A549 (cell line): ENCODE data around the gene JAZF1. TPM values are rescaled to one million over a fixed set of nuclear protein-coding genes. Genes with fewer than 3 reads are reported as not detected.

Experiments used
- ATAC-seq, 2 experiments: fragments of 200-7000 bp in 1 of 2; fragments of >200 bp in 1 of 2; cut with Nextera tagmentation in 1 of 2; cut with Tn5 transposase in 1 of 2; 3 replicates each; pipeline versions ENCODE4 v1.8.0 to v1.9.1; 2018 to 2020; ENCODE audit warnings: mild to moderate bottlenecking in 1 of 2, moderate library complexity in 1 of 2
- CTCF ChIA-PET: fragments of 300-600 bp; sonication (Branson Sonifier 250); formaldehyde crosslinking; extraction: SDS; loops from one replicate; lab custom pipeline; 2021; ENCODE audit warnings: antibody characterized with exemption, inconsistent platforms; lab: Yijun Ruan, JAX
- POLR2A ChIA-PET: fragments of 350-600 bp; formaldehyde crosslinking; extraction: SDS; loops from one replicate; lab custom pipeline; 2021; ENCODE audit warnings: antibody characterized with exemption, inconsistent platforms; lab: Yijun Ruan, JAX
- DNase-seq, 2 experiments: peaks; one replicate each; pipeline versions ENCODE4 v3.0.0 to v3.0.0-alpha.2; 2011 to 2016; ENCODE audit warnings: low read depth in 1 of 2, low spot score in 1 of 2
- FAIRE-seq: peaks from 2 replicates; lab custom pipeline; 2011; peaks lifted over from hg19 to GRCh38; lab: Jason Lieb, UNC
- H3K27ac ChIP-seq, 2 experiments: fragments of >200 bp; sonication (Bioruptor Twin); formaldehyde crosslinking; 3 replicates each; pipeline ENCODE4 v1.5.1; 2016 to 2017
- H3K4me1 ChIP-seq: fragments of >200 bp; sonication (Bioruptor Twin); formaldehyde crosslinking; 3 replicates; pipeline ENCODE4 v1.6.1; 2016
- H3K4me2 ChIP-seq: fragments of >200 bp; sonication (Bioruptor Twin); formaldehyde crosslinking; 3 replicates; pipeline ENCODE4 v1.6.1; 2016
- H3K4me3 ChIP-seq: fragments of >200 bp; sonication (Bioruptor Twin); formaldehyde crosslinking; 3 replicates; pipeline ENCODE4 v1.5.1; 2016
- H3K9me3 ChIP-seq: fragments of >200 bp; sonication (Bioruptor Twin); formaldehyde crosslinking; 3 replicates; pipeline ENCODE4 v1.6.1; 2016
- CBX2 ChIP-seq: fragments of 200-600 bp; sonication (generic); IDR thresholded peaks from 2 replicates; pipeline ENCODE4 v1.6.1; 2016; ENCODE audit warnings: low read depth, mild to moderate bottlenecking, borderline replicate concordance
- CEBPB ChIP-seq, 2 experiments: fragments of >200 bp in 1 of 2; sonication (Bioruptor Twin) in 1 of 2; formaldehyde crosslinking in 1 of 2; IDR thresholded peaks; 2 replicates each; pipeline ENCODE4 v1.6.1; 2012 to 2016
- CHD2 ChIP-seq: fragments of 150-350 bp; IDR thresholded peaks from 2 replicates; pipeline ENCODE4 v1.6.1; 2014; ENCODE audit warnings: low read length; ENCODE audit not compliant: partially characterized antibody
- CHD4 ChIP-seq: fragments of 200-600 bp; sonication (generic); IDR thresholded peaks from 2 replicates; pipeline ENCODE4 v1.6.1; 2016; ENCODE audit warnings: antibody characterized with exemption, mild to moderate bottlenecking, borderline replicate concordance
- FOSB ChIP-seq: fragments of 250-450 bp; sonication (Bioruptor Pico); IDR thresholded peaks from 2 replicates; pipeline ENCODE4 v1.5.0; 2020; ENCODE audit warnings: mild to moderate bottlenecking, moderate library complexity
- GATA3 ChIP-seq: IDR thresholded peaks from 2 replicates; pipeline ENCODE4 v1.6.1; 2012; ENCODE audit warnings: borderline replicate concordance
- HDAC2 ChIP-seq: fragments of 200-600 bp; sonication (generic); IDR thresholded peaks from 2 replicates; pipeline ENCODE4 v1.6.1; 2016
- JUNB ChIP-seq: fragments of >200 bp; sonication (Bioruptor Twin); formaldehyde crosslinking; IDR thresholded peaks from 2 replicates; pipeline ENCODE4 v1.6.1; 2016
- KDM1A ChIP-seq: fragments of 200-600 bp; sonication (generic); IDR thresholded peaks from 2 replicates; pipeline ENCODE4 v1.6.1; 2016; ENCODE audit warnings: low read depth, mild to moderate bottlenecking
- MAFK ChIP-seq: fragments of 450-650 bp; IDR thresholded peaks from 2 replicates; pipeline ENCODE4 v1.6.1; 2014; ENCODE audit not compliant: partially characterized antibody
- MAX ChIP-seq: IDR thresholded peaks from 2 replicates; pipeline ENCODE4 v1.6.1; 2012
- NFE2L2 ChIP-seq: fragments of 150-350 bp; conservative IDR thresholded peaks from 2 replicates; pipeline ENCODE4 v1.6.1; 2014; ENCODE audit warnings: low read length
- NR3C1 ChIP-seq: fragments of >200 bp; sonication (Bioruptor Twin); formaldehyde crosslinking; IDR thresholded peaks from 3 replicates; pipeline ENCODE4 v1.6.1; 2017
- PHF8 ChIP-seq: fragments of 200-600 bp; sonication (generic); IDR thresholded peaks from 2 replicates; pipeline ENCODE4 v1.6.1; 2016; ENCODE audit warnings: low read depth, mild to moderate bottlenecking, antibody characterized with exemption, moderate library complexity, borderline replicate concordance
- SMC3 ChIP-seq: fragments of >200 bp; sonication (Bioruptor Twin); formaldehyde crosslinking; IDR thresholded peaks from 3 replicates; pipeline ENCODE4 v1.6.1; 2018; ENCODE audit warnings: inconsistent platforms
- TFCP2L1 ChIP-seq: fragments of 250-450 bp; sonication (Bioruptor Pico); IDR thresholded peaks from 2 replicates; pipeline ENCODE4 v1.5.0; 2021; ENCODE audit warnings: mild to moderate bottlenecking
- USF2 ChIP-seq: fragments of 450-650 bp; IDR thresholded peaks from 2 replicates; pipeline ENCODE4 v1.6.1; 2014; ENCODE audit warnings: antibody characterized with exemption
- WGBS: methylation state at CpG from one replicate; pipeline ENCODE4 v1.1.6; 2017; ENCODE audit errors: missing lambda C conversion rate; 5-methylcytosine and 5-hydroxymethylcytosine counted together
- polyA plus RNA-seq, 4 experiments: library from polyadenylated mRNA; depleted of rRNA in 3 of 4; stranded (reverse); fragments of >200 nt; fragmentation: RNase III in 1 of 4; extraction: RNeasy Plus Mini Kit Qiagen cat#74134 plus additional on column Dnase treatment in 1 of 4; gene quantifications; 2 replicates in 3 of 4; 3 replicates in 1 of 4; pipeline ENCODE4 v1.2.3, GENCODE V29; 2011 to 2017
- TF ChIP-seq, protein P1 (sequence below): fragments of 250-450 bp; sonication (Bioruptor Pico); IDR thresholded peaks from 2 replicates; pipeline ENCODE4 v1.5.0; 2020; ENCODE audit warnings: low read depth, mild to moderate bottlenecking, moderate library complexity
- TF ChIP-seq, protein P2 (sequence below): fragments of >200 bp; sonication (Bioruptor Twin); formaldehyde crosslinking; IDR thresholded peaks from 2 replicates; pipeline ENCODE4 v1.6.1; 2016
- TF ChIP-seq, protein P3 (sequence below): fragments of >200 bp; sonication (Bioruptor Twin); formaldehyde crosslinking; IDR thresholded peaks from 3 replicates; pipeline ENCODE4 v1.5.1; 2016
- TF ChIP-seq, protein P4 (sequence below): fragments of >200 bp; sonication (Bioruptor Twin); formaldehyde crosslinking; IDR thresholded peaks from 3 replicates; pipeline ENCODE4 v1.6.1; 2016
- TF ChIP-seq, protein P5 (sequence below): IDR thresholded peaks from 2 replicates; pipeline ENCODE4 v1.6.1; 2012
- TF ChIP-seq, protein P6 (sequence below): IDR thresholded peaks from 2 replicates; pipeline ENCODE4 v1.6.1; 2012; ENCODE audit warnings: low read depth, borderline replicate concordance

The JAZF1 gene
- polyA plus RNA-seq, 2 of the 4 experiments (the other 2 are of a cell fraction) = 1.9 to 2.8 TPM

DNA sequence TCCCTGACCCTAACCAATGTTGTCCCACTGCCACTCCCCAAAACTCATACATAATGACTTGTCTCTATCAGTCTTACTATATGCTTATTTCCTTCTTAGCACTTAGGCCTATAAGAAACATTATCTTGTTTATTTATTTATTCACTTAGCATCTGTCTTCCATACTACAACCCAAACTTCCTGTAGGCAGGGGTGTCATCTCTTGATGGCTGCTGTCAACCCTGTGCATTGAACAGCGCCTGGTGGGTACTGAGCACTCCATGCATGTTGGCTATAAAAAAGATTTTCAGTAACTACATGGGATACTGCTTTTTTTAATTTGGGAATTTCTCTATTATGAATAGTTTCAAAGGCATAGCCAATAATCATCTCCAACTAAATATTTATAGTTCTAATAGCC, 46.7 kb downstream of the JAZF1 start:
- DNase-seq (no peak), ATAC-seq (no peak), FAIRE-seq (no peak)
- Histone ChIP-seq H3K9me3 (no peaks in the 10 kb centered on the region), H3K4me3 (no peak overlapping the region), H3K4me2 (no peak overlapping the region), H3K4me1 (no peaks in the 10 kb centered on the region), H3K27ac (no peak overlapping the region)
- CTCF ChIA-PET = interaction anchor here (0.6 kb wide), 1 partner anchor 44 kb away, joined by 3 read pairs; no protein-coding TSS in a partner anchor
- 92% methylated on average over 1 of the region's 1 CpG for WGBS
- POLR2A ChIA-PET = no interaction called here
- TF ChIP-seq CBX2 = no peak
- no peak for TF ChIP-seq MAFK
- no peak for TF ChIP-seq TFCP2L1 (CRISPR knock-in tag)
- TF ChIP-seq, protein P1, sequence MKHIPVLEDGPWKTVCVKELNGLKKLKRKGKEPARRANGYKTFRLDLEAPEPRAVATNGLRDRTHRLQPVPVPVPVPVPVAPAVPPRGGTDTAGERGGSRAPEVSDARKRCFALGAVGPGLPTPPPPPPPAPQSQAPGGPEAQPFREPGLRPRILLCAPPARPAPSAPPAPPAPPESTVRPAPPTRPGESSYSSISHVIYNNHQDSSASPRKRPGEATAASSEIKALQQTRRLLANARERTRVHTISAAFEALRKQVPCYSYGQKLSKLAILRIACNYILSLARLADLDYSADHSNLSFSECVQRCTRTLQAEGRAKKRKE (CRISPR knock-in tag) = no peak
- TF ChIP-seq CHD4 = no peak
- no peak for TF ChIP-seq JUNB
- no peak for TF ChIP-seq FOSB
- no peak for TF ChIP-seq PHF8
- TF ChIP-seq SMC3 = no peak
- TF ChIP-seq GATA3 = no peak

- H3K4me1 ChIP-seq = no peaks in the 10 kb centered on the region
- H3K4me2 ChIP-seq = no peak overlapping the region
- ChIA-PET CTCF (interaction anchor here (0.6 kb wide), 1 partner anchor 320 kb away, joined by 3 read pairs; no protein-coding TSS in a partner anchor), POLR2A (no interaction called here)
- H3K9me3 ChIP-seq = no peaks in the 10 kb centered on the region
- DNase-seq (no peak), FAIRE-seq (no peak), ATAC-seq (no peak)
- WGBS = 86% methylated on average over 1 of the region's 1 CpG
- no peak overlapping the region for H3K4me3 ChIP-seq
- no peak for TF ChIP-seq MAX
- TF ChIP-seq HDAC2 = no peak
- no peak for TF ChIP-seq SMC3
- no peak for TF ChIP-seq CHD2
- TF ChIP-seq NR3C1 = no peak
- TF ChIP-seq, protein P2, sequence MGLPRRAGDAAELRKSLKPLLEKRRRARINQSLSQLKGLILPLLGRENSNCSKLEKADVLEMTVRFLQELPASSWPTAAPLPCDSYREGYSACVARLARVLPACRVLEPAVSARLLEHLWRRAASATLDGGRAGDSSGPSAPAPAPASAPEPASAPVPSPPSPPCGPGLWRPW = no peak
- TF ChIP-seq, protein P3, sequence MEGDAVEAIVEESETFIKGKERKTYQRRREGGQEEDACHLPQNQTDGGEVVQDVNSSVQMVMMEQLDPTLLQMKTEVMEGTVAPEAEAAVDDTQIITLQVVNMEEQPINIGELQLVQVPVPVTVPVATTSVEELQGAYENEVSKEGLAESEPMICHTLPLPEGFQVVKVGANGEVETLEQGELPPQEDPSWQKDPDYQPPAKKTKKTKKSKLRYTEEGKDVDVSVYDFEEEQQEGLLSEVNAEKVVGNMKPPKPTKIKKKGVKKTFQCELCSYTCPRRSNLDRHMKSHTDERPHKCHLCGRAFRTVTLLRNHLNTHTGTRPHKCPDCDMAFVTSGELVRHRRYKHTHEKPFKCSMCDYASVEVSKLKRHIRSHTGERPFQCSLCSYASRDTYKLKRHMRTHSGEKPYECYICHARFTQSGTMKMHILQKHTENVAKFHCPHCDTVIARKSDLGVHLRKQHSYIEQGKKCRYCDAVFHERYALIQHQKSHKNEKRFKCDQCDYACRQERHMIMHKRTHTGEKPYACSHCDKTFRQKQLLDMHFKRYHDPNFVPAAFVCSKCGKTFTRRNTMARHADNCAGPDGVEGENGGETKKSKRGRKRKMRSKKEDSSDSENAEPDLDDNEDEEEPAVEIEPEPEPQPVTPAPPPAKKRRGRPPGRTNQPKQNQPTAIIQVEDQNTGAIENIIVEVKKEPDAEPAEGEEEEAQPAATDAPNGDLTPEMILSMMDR = no peak
- TF ChIP-seq, protein P4, sequence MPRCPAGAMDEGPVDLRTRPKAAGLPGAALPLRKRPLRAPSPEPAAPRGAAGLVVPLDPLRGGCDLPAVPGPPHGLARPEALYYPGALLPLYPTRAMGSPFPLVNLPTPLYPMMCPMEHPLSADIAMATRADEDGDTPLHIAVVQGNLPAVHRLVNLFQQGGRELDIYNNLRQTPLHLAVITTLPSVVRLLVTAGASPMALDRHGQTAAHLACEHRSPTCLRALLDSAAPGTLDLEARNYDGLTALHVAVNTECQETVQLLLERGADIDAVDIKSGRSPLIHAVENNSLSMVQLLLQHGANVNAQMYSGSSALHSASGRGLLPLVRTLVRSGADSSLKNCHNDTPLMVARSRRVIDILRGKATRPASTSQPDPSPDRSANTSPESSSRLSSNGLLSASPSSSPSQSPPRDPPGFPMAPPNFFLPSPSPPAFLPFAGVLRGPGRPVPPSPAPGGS = no peak
- no peak for TF ChIP-seq USF2
- TF ChIP-seq KDM1A = no peak
- no peak for TF ChIP-seq NFE2L2
- TF ChIP-seq MAFK = no peak
- TF ChIP-seq, protein P5, sequence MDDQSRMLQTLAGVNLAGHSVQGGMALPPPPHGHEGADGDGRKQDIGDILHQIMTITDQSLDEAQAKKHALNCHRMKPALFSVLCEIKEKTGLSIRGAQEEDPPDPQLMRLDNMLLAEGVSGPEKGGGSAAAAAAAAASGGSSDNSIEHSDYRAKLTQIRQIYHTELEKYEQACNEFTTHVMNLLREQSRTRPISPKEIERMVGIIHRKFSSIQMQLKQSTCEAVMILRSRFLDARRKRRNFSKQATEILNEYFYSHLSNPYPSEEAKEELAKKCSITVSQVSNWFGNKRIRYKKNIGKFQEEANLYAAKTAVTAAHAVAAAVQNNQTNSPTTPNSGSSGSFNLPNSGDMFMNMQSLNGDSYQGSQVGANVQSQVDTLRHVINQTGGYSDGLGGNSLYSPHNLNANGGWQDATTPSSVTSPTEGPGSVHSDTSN = no peak
- TF ChIP-seq, protein P6, sequence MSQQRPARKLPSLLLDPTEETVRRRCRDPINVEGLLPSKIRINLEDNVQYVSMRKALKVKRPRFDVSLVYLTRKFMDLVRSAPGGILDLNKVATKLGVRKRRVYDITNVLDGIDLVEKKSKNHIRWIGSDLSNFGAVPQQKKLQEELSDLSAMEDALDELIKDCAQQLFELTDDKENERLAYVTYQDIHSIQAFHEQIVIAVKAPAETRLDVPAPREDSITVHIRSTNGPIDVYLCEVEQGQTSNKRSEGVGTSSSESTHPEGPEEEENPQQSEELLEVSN = no peak
- TF ChIP-seq CEBPB (IDR thresholded peaks at IDR 0.05) = no peak
- no peak for TF ChIP-seq PHF8
- no peak overlapping the region for H3K27ac ChIP-seq
These were observed 47.4 kb downstream of the JAZF1 start for GRCh38 chr7:28132959-28133870.
